Globus pallidus (tissue), 1 donor: ENCODE results near the gene IRGM.

Experiments used
- DNase-seq: peaks from one replicate; pipeline ENCODE4 v3.0.0-alpha.2; 2015; ENCODE audit warnings: low spot score

The IRGM gene

GRCh38 chr5:150895431-150896428, 49.4 kb downstream of the IRGM start:
- DNase-seq, result no peak
